Esophagus squamous epithelium (tissue), 4 donors: Measurements from ENCODE around the gene COL6A5.

ENCODE experiments used
- CTCF ChIP-seq, 6 experiments: fragments of 450-650 bp in 4 of 6; fragments of 200-600 bp in 2 of 6; sonication (generic) in 2 of 6; IDR thresholded peaks; one replicate each; pipeline ENCODE4 v1.5.1; 2016 to 2019; ENCODE audit warnings: antibody characterized with exemption in 6 of 6, mild to moderate bottlenecking in 4 of 6, moderate library complexity in 4 of 6
- POLR2A ChIP-seq, 4 donors: fragments of 450-650 bp; IDR thresholded peaks; one replicate each; pipeline ENCODE4 v1.6.1; 2017; ENCODE audit warnings: antibody characterized with exemption in 4 of 4, mild to moderate bottlenecking in 4 of 4, moderate library complexity in 3 of 4

- no peak for TF ChIP-seq CTCF (IDR thresholded peaks at IDR 0.05)
- TF ChIP-seq POLR2A (IDR thresholded peaks at IDR 0.05), result no peak
Measured at GRCh38 chr3:130312374-130312773, 33.1 kb upstream of the COL6A5 start.
